H1 (cell line): ENCODE measurements around the gene FBH1. TPM values are rescaled to one million over a fixed set of nuclear protein-coding genes. Genes with fewer than 3 reads are reported as not detected.

Experiments
- ASH2L ChIP-seq: fragments of 200-600, 300-600 bp; sonication (generic); IDR thresholded peaks from one replicate; pipeline ENCODE4 v1.7.1; 2017; ENCODE audit warnings: low read length
- CHD1 ChIP-seq: IDR thresholded peaks from 2 replicates; pipeline ENCODE4 v1.6.1; 2012; ENCODE audit warnings: low read depth, low read length, improper control_type of control experiment
- EZH2 ChIP-seq: fragments of 200-600 bp; sonication (generic); IDR thresholded peaks from 2 replicates; pipeline ENCODE4 v1.7.1; 2012; ENCODE audit warnings: low read depth, mild to moderate bottlenecking, moderate library complexity, low read length, inconsistent platforms; ENCODE audit not compliant: severe bottlenecking
- MAFK ChIP-seq: IDR thresholded peaks from 2 replicates; pipeline ENCODE4 v1.6.1; 2012; ENCODE audit warnings: low read depth, mild to moderate bottlenecking, improper control_type of control experiment, low read length
- YY1 ChIP-seq: IDR thresholded peaks from 2 replicates; pipeline ENCODE4 v1.6.1; 2011; ENCODE audit warnings: low read depth, mild to moderate bottlenecking, low read length
- polyA plus RNA-seq, 7 experiments: library from polyadenylated mRNA; depleted of rRNA in 3 of 7; stranded (reverse) in 5 of 7; unstranded in 2 of 7; fragments of >200 nt in 5 of 7; fragments of 200-250 nt in 2 of 7; gene quantifications; 1 replicate in 5 of 7; 2 replicates in 1 of 7; 4 replicates in 1 of 7; pipeline versions ENCODE4 v1.2.1 to v1.2.3, GENCODE V29; 2011 to 2013; ENCODE audit warnings: missing spikeins in 2 of 7, mixed read lengths in 2 of 7
- total RNA-seq: library from RNA; stranded (reverse); fragmentation: NEBNext Ultra II Directional; extraction: Animal tissue kit (Norgen Biotek cat#: 25700); gene quantifications from 2 replicates; pipeline ENCODE4 v1.2.1, GENCODE V29; 2021

Gene FBH1
- total and polyA plus RNA-seq, 2 of the 8 experiments (the other 6 are each of a cell fraction or from before 2014, with no cell fraction given) = 31.1 to 51.8 TPM

- peak; percentile 77 for TF ChIP-seq ASH2L
- 0 out of 2 replicates have a peak, but pooled peaks have one; percentile 36 for TF ChIP-seq YY1
- TF ChIP-seq EZH2 = peak; percentile 74
- peak; percentile 1; the same call in 1 of the 2 replicates for TF ChIP-seq MAFK
- TF ChIP-seq CHD1 = no peak
These were observed 87.6 kb downstream of the FBH1 start, which contains the start of gene IL15RA (continued) for GRCh38 chr10:5977471-5978229.
